NOMO-1 (cell line): ENCODE data around the gene P3H3.

Source experiments
- DNase-seq, 2 experiments: peaks; one replicate each; lab custom pipeline; 2025; ENCODE audit not compliant: unreplicated experiment in 2 of 2; lab: John Stamatoyannopoulos, UW

P3H3 gene

DNA sequence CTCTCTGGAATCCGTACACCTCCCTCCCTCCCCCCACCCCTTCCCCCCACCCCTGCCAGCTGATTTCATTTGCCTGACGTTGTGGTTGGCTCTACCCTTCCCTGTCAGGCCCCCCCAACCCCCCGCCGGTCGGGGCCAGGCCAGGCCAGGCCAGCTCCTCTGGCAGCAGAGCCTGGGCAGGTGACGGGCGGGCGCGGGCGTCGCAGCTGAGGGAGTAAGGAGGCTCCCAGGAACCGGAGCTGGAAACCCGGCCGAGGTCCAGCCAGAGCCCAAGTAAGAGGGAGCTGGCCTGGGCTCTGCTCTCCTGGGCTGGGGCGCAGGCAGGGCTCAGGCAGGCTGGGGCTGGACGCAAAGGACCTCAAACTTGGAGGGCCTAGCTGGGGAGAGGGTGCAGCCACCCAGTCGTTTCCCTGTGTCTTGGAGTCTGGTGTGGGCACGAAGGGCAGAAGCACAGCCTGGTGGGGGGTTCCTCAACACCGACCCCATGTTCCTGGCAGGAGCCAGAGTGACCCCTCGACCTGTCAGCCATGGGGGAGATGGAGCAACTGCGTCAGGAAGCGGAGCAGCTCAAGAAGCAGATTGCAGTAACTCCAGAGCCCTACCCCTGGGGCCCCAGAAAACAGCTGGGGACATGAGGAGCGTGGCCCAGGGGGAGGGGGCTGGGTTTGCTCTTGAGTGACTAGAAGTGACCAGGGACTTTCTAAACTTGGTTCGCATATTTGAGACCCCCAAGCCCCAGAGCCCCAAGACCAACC is 12.7 kb downstream of the P3H3 start, which contains the start of gene GNB3:
GNB3 (plus strand) TSS at position 165 of the 755 bp plus-strand sequence; CDS start at position 528, 363 bp downstream.
- DNase-seq, result no peak

DNA sequence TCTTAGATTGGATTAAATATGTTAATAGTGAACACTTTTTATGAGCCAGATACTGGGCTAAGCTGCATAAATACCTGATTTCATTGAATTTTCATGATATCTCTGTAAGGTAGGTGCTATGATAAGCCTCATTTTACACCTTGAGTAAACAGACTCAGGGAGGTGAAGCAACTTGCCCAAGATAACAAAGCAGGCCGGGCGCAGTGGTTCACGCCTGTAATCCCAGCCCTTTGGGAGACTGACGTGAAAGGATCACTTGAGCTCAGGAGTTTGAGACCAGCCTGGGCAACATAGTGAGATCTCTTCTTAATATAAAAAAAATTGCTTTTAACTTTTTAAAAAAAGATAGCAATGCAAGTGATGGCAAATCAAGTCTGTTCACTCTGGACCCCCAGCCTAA is 13.9 kb downstream of the P3H3 start:
- DNase-seq, result no peak

GRCh38 chr12:6843118-6843902 is 15.1 kb downstream of the P3H3 start:
- DNase-seq, result peak in 1 of 2 experiments; percentile 14

DNA sequence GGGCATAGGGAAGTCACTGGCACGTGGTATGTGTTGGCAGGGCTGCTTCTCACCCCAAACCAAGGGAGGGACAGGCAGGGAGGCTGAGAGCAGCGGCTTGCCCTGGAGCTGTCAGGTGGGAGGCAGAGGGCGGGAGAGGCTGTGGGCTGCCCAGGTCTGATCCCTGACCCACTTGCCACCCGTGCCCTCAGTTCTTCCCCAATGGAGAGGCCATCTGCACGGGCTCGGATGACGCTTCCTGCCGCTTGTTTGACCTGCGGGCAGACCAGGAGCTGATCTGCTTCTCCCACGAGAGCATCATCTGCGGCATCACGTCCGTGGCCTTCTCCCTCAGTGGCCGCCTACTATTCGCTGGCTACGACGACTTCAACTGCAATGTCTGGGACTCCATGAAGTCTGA is 17.2 kb downstream of the P3H3 start:
- no peak for DNase-seq

DNA sequence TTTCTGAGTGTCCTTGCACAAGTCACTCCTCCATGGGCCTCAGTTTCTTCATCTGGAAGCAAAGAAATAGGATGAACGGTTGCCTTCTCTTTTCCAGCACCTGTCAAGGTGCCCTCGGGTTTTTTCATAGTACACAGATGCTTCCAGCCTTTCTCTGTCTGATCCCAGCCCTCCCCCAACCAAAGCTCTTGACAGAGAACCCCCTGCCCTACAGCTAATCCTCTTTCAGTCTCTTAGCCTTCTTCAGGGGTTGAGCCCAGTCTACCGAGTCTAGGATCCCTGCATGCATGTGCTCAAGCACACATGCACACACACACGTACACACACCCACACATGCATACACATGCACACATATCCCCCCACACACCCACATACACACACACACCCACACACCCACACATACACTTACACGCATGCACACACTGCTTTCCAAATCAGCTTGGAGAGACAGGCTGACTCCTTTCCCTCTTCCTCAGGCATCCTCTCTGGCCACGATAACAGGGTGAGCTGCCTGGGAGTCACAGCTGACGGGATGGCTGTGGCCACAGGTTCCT is 18.2 kb downstream of the P3H3 start:
- no peak for DNase-seq

- no peak for DNase-seq
These were observed 19.5 kb downstream of the P3H3 start for GRCh38 chr12:6847676-6848075.

DNA sequence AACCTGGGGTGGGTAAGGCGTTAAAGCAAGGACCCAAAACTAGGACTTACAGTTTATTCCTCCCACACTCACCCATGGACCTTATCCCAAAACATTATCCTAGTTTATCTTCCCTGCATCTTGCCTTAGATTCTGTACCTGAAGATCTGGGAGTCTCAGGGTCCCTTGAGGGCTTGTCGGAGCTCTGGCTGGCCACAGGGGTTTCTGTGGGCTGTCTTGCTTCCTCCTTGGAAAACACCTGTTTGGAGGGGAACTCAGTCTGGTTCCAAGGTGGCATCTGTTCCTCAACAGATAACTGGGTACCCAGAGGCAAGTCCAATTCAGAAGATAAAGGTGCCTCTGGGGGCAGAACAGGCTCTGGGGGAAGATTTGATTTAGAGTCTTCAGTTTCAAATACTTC is 21.2 kb downstream of the P3H3 start:
- no peak for DNase-seq

DNA sequence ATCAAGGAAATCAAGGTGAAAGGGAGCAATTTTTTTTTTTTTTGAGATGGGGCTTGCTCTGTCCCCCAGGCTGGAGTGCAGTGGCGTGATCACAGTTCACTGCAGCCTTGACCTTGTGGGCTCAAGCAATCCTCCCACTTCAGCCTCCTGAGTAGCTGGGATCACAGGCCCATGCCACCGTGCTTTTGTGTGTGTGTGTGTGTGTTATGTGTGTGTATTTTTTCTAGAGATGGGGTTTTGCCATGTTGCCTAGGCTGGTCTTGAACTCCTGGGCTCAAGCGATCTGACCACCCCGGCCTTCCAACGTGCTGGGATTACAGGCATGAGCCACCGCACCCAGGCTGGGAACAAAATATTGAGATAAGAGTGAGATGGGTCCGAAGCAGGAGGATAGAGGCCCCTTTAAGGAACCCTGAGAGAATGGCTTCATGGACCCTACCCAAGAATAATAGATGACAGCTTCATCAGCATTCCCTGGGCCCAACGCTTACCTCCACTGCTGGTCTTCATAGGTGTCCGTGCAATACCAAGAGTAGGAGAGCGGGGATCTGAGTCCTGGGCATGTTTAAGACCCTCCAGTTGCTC is 21.9 kb downstream of the P3H3 start:
- DNase-seq, result no peak

DNA sequence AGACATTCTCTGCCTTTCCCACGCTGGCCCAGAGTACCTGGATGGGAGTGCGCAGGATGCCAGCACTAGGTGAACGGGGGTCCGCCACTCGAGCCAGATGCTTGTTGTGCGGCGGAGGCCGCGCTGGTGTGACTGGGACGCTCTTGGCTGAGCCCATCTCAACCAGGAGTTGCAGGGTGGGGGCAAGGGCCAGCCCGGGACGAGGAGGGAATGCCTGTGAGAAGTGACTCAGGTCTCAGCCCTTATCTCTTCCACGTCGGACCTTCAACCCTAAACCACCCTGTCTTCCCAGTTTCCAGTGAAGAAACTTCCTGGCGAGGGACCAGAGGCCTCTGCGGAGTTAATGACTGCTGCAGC is 22.6 kb downstream of the P3H3 start:
- no peak for DNase-seq

- DNase-seq, result peak; percentile 97 to 99
These were observed 23.1 kb downstream of the P3H3 start, which contains the start of gene CDCA3 for GRCh38 chr12:6851153-6851920. CDCA3 (minus strand) TSS chr12:6851286; CDS start chr12:6850952, 334 bp downstream.

- peak; percentile 98 to 100 for DNase-seq
These were observed 23.9 kb downstream of the P3H3 start, which contains the start of gene USP5 for GRCh38 chr12:6851921-6852650. USP5 (plus strand) TSS chr12:6852150; CDS start chr12:6852180, 30 bp downstream.

DNA sequence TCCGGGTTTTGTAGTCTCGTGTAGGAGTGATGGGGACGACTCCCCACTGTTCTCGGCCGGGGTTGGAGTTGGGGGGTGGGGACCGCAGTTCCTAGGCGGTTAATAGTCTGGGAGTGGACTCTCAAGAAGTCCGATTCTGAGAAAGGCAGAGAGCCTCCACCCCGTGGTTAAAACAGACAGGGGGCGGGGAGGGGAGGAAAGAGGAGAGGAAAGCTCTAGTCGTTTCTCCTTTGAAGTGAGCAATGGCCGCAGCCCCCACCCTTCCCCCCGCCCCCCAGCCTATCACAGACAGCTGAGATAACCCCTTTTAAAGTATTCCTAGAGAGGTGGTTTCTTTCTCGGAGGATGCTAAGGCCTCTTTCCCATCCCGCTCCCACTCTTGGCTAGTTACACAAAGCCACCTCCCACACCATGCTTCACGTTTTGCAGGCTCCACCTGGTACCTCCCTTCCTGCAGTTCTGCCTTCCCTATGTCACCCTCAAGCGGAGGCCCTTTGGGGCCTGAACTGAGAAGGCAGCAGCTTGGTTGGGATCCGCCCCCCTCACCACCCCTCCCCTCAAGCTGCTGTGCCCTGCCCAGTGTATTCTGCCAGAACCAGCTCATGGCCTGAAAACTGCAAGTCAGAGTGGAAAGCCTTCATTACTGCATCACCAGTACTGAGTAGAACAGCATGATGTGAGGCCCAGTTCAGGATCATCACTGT is 24.6 kb downstream of the P3H3 start:
- DNase-seq, result peak in 1 of 2 experiments; percentile 22

DNA sequence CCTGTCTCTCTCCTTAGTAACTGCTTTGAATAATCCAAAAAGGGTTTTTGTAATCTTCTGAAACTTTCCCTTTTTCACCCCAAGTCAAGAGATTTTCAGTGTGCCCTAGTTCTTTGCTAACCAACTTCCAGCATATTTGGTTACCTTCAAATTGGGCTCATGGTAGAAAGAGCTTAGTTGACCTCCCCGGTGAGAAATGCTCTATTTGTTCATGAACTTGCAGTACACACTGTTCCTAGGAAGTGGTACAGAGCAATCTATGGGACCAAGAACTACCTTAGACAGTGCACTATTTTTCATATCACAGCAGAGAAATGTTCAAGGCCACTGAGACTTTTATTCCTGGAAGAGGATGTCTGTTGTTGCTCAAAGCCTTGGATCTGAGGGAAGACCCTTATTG is 25.4 kb downstream of the P3H3 start:
- DNase-seq, result no peak

- DNase-seq, result no peak
These were observed 25.8 kb downstream of the P3H3 start for GRCh38 chr12:6854036-6854435.

GRCh38 chr12:6855322-6855721 is 27.1 kb downstream of the P3H3 start:
- DNase-seq, result no peak

DNA sequence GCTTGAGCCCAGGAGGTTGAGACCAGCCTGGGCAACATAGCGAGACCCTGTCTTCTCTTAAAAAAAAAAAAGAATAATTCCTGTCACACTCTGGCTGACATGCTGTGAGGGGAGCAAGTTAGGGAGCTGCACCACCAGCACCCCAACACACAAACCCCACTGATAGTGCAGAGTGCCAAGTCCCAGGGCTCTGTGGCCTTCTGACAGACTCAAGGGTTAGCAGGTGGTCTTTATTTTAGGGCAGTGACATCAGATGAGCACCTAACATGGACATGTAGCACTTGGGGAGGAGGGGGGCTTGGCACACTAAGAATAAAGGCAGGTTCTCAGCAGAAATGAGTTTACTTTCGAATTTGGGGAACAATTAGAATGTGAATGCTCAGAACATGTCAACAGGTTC is 30.6 kb downstream of the P3H3 start:
- no peak for DNase-seq

- DNase-seq, result no peak
These were observed 31.9 kb downstream of the P3H3 start for GRCh38 chr12:6860116-6860515.

DNA sequence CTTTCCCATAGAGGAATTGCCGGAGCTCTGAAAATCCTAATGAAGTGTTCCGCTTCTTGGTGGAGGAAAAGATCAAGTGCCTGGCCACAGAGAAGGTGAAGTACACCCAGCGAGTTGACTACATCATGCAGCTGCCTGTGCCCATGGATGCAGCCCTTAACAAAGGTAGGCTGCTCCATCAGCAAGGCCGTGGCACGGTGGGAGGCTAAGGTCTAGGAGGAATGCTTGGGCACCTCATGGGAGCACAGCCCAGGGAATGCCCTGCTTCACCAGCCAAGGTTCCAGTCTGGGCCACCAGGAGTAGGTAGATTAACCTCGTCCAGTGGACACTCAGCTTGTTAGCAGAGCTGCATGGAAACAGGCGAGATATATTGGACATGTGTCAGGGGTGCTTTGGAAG is 32.7 kb downstream of the P3H3 start:
- no peak for DNase-seq

DNA sequence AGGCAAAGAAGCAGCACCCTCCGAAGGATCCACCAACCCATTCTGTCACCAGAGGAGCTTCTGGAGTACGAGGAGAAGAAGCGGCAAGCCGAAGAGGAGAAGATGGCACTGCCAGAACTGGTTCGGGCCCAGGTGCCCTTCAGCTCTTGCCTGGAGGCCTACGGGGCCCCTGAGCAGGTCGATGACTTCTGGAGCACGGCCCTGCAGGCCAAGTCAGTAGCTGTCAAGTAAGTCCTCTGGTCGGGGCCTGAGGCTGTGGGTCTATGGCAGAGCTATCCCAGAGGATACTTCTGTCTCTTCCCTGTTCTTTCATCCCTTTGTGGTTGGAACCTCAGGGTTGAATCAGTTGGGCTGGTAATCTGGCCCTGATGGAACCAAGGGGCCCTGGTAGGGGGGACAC is 33.2 kb downstream of the P3H3 start:
- DNase-seq, result no peak
